Activated CD4-positive, CD25-positive, alpha-beta regulatory T cell (primary cell): Measurements from ENCODE around the gene SIRPB2.

ENCODE experiments used
- DNase-seq, 4 experiments: peaks; one replicate each; lab custom pipeline; 2025; lab: John Stamatoyannopoulos, UW

The SIRPB2 gene

GRCh38 chr20:1441133-1441532, 50.1 kb downstream of the SIRPB2 start:
- no peak for DNase-seq

GRCh38 chr20:1440024-1440423, 51.2 kb downstream of the SIRPB2 start:
- no peak for DNase-seq

- DNase-seq = no peak
These were observed 52.9 kb downstream of the SIRPB2 start for GRCh38 chr20:1438361-1438760.

GRCh38 chr20:1437235-1437904, 53.9 kb downstream of the SIRPB2 start:
- DNase-seq = peak; percentile 51 to 67 (median 56)

GRCh38 chr20:1436263-1436662, 55.0 kb downstream of the SIRPB2 start:
- no peak for DNase-seq

GRCh38 chr20:1435337-1435699, 55.9 kb downstream of the SIRPB2 start:
- DNase-seq = no peak

- peak in 2 of 4 experiments; percentile 21 to 28 for DNase-seq
These were observed 56.5 kb downstream of the SIRPB2 start for GRCh38 chr20:1434571-1435336.

GRCh38 chr20:1431158-1431557, 60.1 kb downstream of the SIRPB2 start:
- no peak for DNase-seq

- DNase-seq = no peak
These were observed 61.2 kb downstream of the SIRPB2 start for GRCh38 chr20:1430004-1430451.

- no peak for DNase-seq
These were observed 62.0 kb downstream of the SIRPB2 start for GRCh38 chr20:1429143-1429728.

- DNase-seq = no peak
These were observed 63.7 kb downstream of the SIRPB2 start for GRCh38 chr20:1427457-1428054.

- DNase-seq = no peak
These were observed 64.9 kb downstream of the SIRPB2 start for GRCh38 chr20:1426231-1426849.
